Kidney (tissue), 14 donors: ENCODE results near the gene PCBP4. TPM values are rescaled to one million over a fixed set of nuclear protein-coding genes. Genes with fewer than 3 reads are reported as not detected.

Source experiments
- DNase-seq, 5 donors: peaks; one replicate each; pipeline ENCODE4 v3.0.0-alpha.2; 2013 to 2020
- FAIRE-seq: peaks from 2 replicates; lab custom pipeline; 2012; peaks lifted over from hg19 to GRCh38; lab: Jason Lieb, UNC
- H3K27ac ChIP-seq, 2 donors: one replicate each; pipeline ENCODE4 v1.7.0; 2013; ENCODE audit warnings: low read depth in 2 of 2, low read length in 2 of 2, inconsistent platforms in 1 of 2
- H3K27me3 ChIP-seq: one replicate; pipeline ENCODE4 v1.7.1; 2013; ENCODE audit warnings: low read length, inconsistent platforms; ENCODE audit not compliant: control insufficient read depth, insufficient read depth
- H3K36me3 ChIP-seq, 3 donors: one replicate each; pipeline versions ENCODE4 v1.7.0 to v1.7.1; 2013; ENCODE audit warnings: low read length in 3 of 3, control low read depth in 1 of 3, inconsistent platforms in 1 of 3; ENCODE audit not compliant: insufficient read depth in 3 of 3, control insufficient read depth in 2 of 3
- H3K4me1 ChIP-seq, 3 donors: one replicate each; pipeline versions ENCODE4 v1.7.0 to v1.7.1; 2013; ENCODE audit warnings: low read length in 3 of 3, inconsistent platforms in 1 of 3, low read depth in 1 of 3; ENCODE audit not compliant: control insufficient read depth in 2 of 3, insufficient read depth in 2 of 3
- H3K4me3 ChIP-seq, 3 donors: one replicate each; pipeline versions ENCODE4 v1.7.0 to v1.8.1; 2013; ENCODE audit warnings: low read length in 3 of 3, control low read depth in 1 of 3, inconsistent platforms in 1 of 3
- H3K9ac ChIP-seq, 3 donors: one replicate each; pipeline versions ENCODE4 v1.7.0 to v1.7.1; 2013; ENCODE audit warnings: low read length in 3 of 3, control low read depth in 1 of 3, inconsistent platforms in 1 of 3
- H3K9me3 ChIP-seq, 3 donors: one replicate each; pipeline versions ENCODE4 v1.7.0 to v1.7.1; 2013; ENCODE audit warnings: low read length in 3 of 3, control low read depth in 1 of 3, inconsistent platforms in 1 of 3; ENCODE audit not compliant: control insufficient read depth in 2 of 3, insufficient read depth in 1 of 3
- CTCF ChIP-seq: IDR thresholded peaks from 3 replicates; pipeline ENCODE4 v1.5.1; 2012; ENCODE audit warnings: mild to moderate bottlenecking, moderate library complexity, borderline replicate concordance; ENCODE audit not compliant: insufficient read depth; ENCODE audit errors: extremely low read depth
- intact Hi-C: fragments of 100-400 bp; cut with DNase I; formaldehyde crosslinking; loops from one replicate; pipeline ENCODE4 v1.11.1; 2022
- polyA plus RNA-seq: library from polyadenylated mRNA; stranded (reverse); fragments of 350-450 nt; fragmentation: Illumina TruSeq; extraction: RNeasy Lipid Tissue Mini Kit (QIAGEN cat#74804); gene quantifications from one replicate; pipeline ENCODE4 v1.2.3, GENCODE V29; 2014; ENCODE audit warnings: low read depth, low replicate concordance; ENCODE audit not compliant: insufficient read depth
- total RNA-seq: library from RNA; stranded (reverse); fragmentation: NEBNext Ultra II Directional; extraction: Animal tissue kit (Norgen Biotek cat#: 25700); gene quantifications from one replicate; pipeline ENCODE4 v1.2.1, GENCODE V29; 2021
- donor health status: control.
- donor health status: control.
- donor health status: control.
- donor health status: control.
- donor health status: control.
- donor health status: DM: yes; HTN: yes; CAD: no.
- donor health status: Normal renal cell carcinoma (clear cell type).

The PCBP4 gene
- total and polyA plus RNA-seq, 2 donors from 2014 or later = 31.7 to 34.0 TPM

DNA sequence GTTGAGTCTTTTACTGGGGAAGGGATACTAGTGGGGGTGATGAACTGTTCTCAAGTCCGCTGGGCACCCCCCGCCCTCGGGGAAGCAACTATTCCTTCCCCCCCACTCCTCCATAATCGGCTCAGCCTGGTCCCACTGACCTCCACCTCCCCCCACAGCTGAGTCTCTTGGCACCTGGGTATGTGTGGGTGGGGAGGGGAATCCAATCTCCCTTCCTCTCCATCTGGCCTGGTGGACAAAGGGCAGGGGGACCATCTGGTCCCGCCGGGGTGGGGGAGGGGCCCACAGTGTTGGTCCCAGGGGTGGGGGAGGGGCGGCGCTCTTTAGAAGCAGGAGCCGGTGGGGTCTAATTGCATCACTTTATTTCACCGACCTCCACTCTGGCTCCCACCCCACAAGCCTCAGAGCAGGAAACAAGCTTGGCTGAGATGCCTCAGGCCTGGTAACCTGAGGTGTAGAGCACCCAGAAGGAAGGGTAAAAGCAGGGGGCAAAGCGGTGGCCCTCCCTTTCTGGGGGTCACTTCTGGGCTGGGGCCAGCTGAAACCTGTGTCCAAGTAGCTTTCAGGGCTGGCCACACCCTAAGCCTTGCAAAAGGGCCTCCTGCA, 1.0 kb upstream of the PCBP4 start:
- intact Hi-C loops = no loop called here
- Histone ChIP-seq H3K9me3 (no peaks in the 10 kb centered on the region), H3K36me3 (peaks cover 0 to 5% (median 0%) of the 10 kb centered on the region in 3 donors), H3K27ac (peak overlapping the region; percentile 71 to 81), H3K9ac (peak overlapping the region in 2 of 3 donors; percentile 46 to 69), H3K27me3 (no peaks in the 10 kb centered on the region), H3K4me3 (peak overlapping the region; percentile 17 to 64 (median 60)), H3K4me1 (peaks cover 0 to 12% (median 4%) of the 10 kb centered on the region in 3 donors)
- no peak for TF ChIP-seq CTCF
- FAIRE-seq = no peak
- peak in 4 of 5 donors; percentile 76 to 94 (median 82) for DNase-seq

- intact Hi-C loops = no loop called here
- Histone ChIP-seq H3K27ac (peak overlapping the region in 1 of 2 donors; percentile 11), H3K4me3 (peak overlapping the region; percentile 53 to 77 (median 69)), H3K27me3 (no peaks in the 10 kb centered on the region), H3K4me1 (peaks cover 0 to 12% (median 0%) of the 10 kb centered on the region in 3 donors), H3K9me3 (no peaks in the 10 kb centered on the region), H3K36me3 (peaks cover 0 to 5% (median 0%) of the 10 kb centered on the region in 3 donors), H3K9ac (peak overlapping the region; percentile 47 to 95 (median 52))
- peak in 2 of 5 donors; percentile 60 to 77 for DNase-seq
- FAIRE-seq = no peak
- no peak for TF ChIP-seq CTCF
Measured at GRCh38 chr3:51966922-51967383, 301 bp downstream of the PCBP4 start.

GRCh38 chr3:51966486-51966885, 768 bp downstream of the PCBP4 start:
- intact Hi-C loops = no loop called here
- no peak for FAIRE-seq
- Histone ChIP-seq H3K4me1 (peaks cover 0 to 12% (median 0%) of the 10 kb centered on the region in 3 donors), H3K27me3 (no peaks in the 10 kb centered on the region), H3K9ac (peak overlapping the region in 2 of 3 donors; percentile 52 to 95), H3K36me3 (peaks cover 0 to 5% (median 0%) of the 10 kb centered on the region in 3 donors), H3K4me3 (peak overlapping the region; percentile 53 to 77 (median 69)), H3K27ac (no peak overlapping the region), H3K9me3 (no peaks in the 10 kb centered on the region)
- DNase-seq = no peak
- TF ChIP-seq CTCF = no peak
